Common myeloid progenitor, CD34-positive (primary cell): ENCODE measurements around the gene DRAM2.
A peak's percentile ranks its signal among the peaks of the same experiment; 100 is the strongest.

Experiments used
- CTCF ChIA-PET: fragments of 350-600 bp; sonication (Branson Sonifier 250); formaldehyde crosslinking; loops from one replicate; lab custom pipeline; 2021; ENCODE audit warnings: antibody characterized with exemption; lab: Charles Lee
- POLR2A ChIA-PET: fragments of 350-600 bp; sonication (Branson Sonifier 250); formaldehyde crosslinking; loops from one replicate; lab custom pipeline; 2021; ENCODE audit warnings: antibody characterized with exemption; lab: Charles Lee
- DNase-seq, 3 donors: peaks; one replicate each; pipeline versions ENCODE4 v3.0.0 to v3.0.0-alpha.2; 2013
- H3K27ac ChIP-seq, 2 experiments: 1 replicate in 1 of 2; 2 replicates in 1 of 2; pipeline ENCODE4 v1.7.0; 2013; ENCODE audit warnings: inconsistent platforms in 2 of 2, low read length in 2 of 2, mild to moderate bottlenecking in 2 of 2, low read depth in 1 of 2, moderate library complexity in 1 of 2; ENCODE audit not compliant: severe bottlenecking in 2 of 2, insufficient read depth in 1 of 2, poor library complexity in 1 of 2
- H3K27me3 ChIP-seq, 5 experiments: replicated peaks in 2 of 5; 1 replicate in 3 of 5; 2 replicates in 2 of 5; pipeline versions ENCODE4 v1.6.1 to v1.7.0; 2013; ENCODE audit warnings: low read length in 4 of 5, mild to moderate bottlenecking in 2 of 5, moderate library complexity in 2 of 5, inconsistent platforms in 1 of 5; ENCODE audit not compliant: insufficient read depth in 5 of 5, control insufficient read depth in 4 of 5
- H3K36me3 ChIP-seq, 4 experiments: 1 replicate in 2 of 4; 2 replicates in 2 of 4; pipeline versions ENCODE4 v1.6.1 to v1.7.0; 2013; ENCODE audit warnings: low read length in 3 of 4, control low read depth in 1 of 4, mild to moderate bottlenecking in 1 of 4; ENCODE audit not compliant: control insufficient read depth in 4 of 4, insufficient read depth in 4 of 4
- H3K4me1 ChIP-seq, 4 experiments: 1 replicate in 3 of 4; 2 replicates in 1 of 4; pipeline versions ENCODE4 v1.6.1 to v1.7.1; 2013; ENCODE audit warnings: low read length in 3 of 4, mild to moderate bottlenecking in 3 of 4, control low read depth in 1 of 4, inconsistent platforms in 1 of 4, moderate library complexity in 1 of 4; ENCODE audit not compliant: control insufficient read depth in 4 of 4, insufficient read depth in 4 of 4; ENCODE audit errors: control extremely low read depth in 1 of 4
- H3K4me3 ChIP-seq, 7 experiments: 1 replicate in 4 of 7; 2 replicates in 3 of 7; pipeline versions ENCODE4 v1.5.1 to v1.7.0; 2013; ENCODE audit warnings: mild to moderate bottlenecking in 7 of 7, low read length in 6 of 7, moderate library complexity in 6 of 7, inconsistent platforms in 2 of 7, low read depth in 2 of 7, control low read depth in 1 of 7; ENCODE audit not compliant: insufficient read depth in 4 of 7, control insufficient read depth in 1 of 7; ENCODE audit errors: extremely low read depth in 1 of 7
- H3K9me3 ChIP-seq, 5 experiments: 1 replicate in 4 of 5; 2 replicates in 1 of 5; pipeline versions ENCODE4 v1.6.1 to v1.7.1; 2013; ENCODE audit warnings: low read length in 4 of 5, mild to moderate bottlenecking in 2 of 5, inconsistent platforms in 1 of 5, low read depth in 1 of 5, moderate library complexity in 1 of 5; ENCODE audit not compliant: control insufficient read depth in 4 of 5, insufficient read depth in 2 of 5; ENCODE audit errors: control extremely low read depth in 1 of 5
- WGBS: methylation state at CpG from one replicate; pipeline ENCODE4 v1.1.5; 2013; ENCODE audit not compliant: insufficient coverage; 5-methylcytosine and 5-hydroxymethylcytosine counted together

DRAM2 gene

DNA sequence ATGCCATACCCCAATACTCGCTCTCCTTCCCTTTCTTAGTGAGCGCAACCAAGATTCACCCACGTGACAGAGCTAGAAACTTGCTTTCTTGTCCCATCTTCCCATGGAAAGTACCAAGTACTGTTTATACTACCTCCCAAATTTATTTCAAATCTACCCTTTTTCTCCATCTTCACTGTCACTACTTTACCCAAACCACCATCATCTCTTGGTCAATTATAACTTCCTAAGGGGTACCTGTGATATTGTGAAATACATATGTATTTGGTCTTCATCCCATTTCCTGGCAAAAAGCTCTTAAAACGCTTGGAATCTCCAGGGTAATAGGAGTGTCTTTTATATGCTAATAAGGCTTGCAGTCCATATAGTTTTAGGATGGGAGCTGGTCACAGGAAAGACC is 8.2 kb downstream of the DRAM2 start:
- ChIA-PET POLR2A (no interaction called here), CTCF (no interaction called here)
- Histone ChIP-seq H3K9me3 (no peaks in the 10 kb centered on the region), H3K27ac (no peak overlapping the region), H3K27me3 (no peaks in the 10 kb centered on the region), H3K36me3 (peaks cover under 1 to 14% (median 8%) of the 10 kb centered on the region in 4 experiments), H3K4me3 (no peak overlapping the region), H3K4me1 (peaks cover 3 to 39% (median 12%) of the 10 kb centered on the region in 4 experiments)
- WGBS = 100% methylated on average over 4 of the region's 4 CpGs
- DNase-seq = no peak

DNA sequence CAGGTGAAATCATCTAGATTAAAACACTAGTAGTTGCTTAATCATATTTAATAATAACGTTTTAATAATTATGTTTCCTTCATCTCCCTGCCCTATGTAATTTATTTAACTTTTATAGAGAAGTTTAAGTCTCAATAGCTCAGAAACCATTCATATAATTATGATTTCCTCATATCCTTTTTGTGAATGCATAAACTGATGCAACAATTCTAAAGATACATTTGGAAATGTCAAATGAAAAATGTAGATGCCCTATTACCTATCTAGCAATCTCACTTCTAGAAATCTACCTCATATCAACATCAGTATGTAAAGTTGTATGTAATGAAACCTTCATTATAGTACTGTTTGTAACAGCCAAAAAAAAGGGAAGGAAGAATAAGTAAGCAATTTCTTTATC is 10.5 kb downstream of the DRAM2 start:
- peaks cover 11 to 22% (median 15%) of the 10 kb centered on the region in 4 experiments for H3K36me3 ChIP-seq
- no CpG with 5 or more reads among the region's 1 CpG for WGBS
- ChIA-PET CTCF (no interaction called here), POLR2A (no interaction called here)
- H3K27me3 ChIP-seq = no peaks in the 10 kb centered on the region
- no peak overlapping the region for H3K27ac ChIP-seq
- H3K4me3 ChIP-seq = no peak overlapping the region
- H3K9me3 ChIP-seq = no peaks in the 10 kb centered on the region
- DNase-seq = no peak
- peaks cover 3 to 34% (median 12%) of the 10 kb centered on the region in 4 experiments for H3K4me1 ChIP-seq

DNA sequence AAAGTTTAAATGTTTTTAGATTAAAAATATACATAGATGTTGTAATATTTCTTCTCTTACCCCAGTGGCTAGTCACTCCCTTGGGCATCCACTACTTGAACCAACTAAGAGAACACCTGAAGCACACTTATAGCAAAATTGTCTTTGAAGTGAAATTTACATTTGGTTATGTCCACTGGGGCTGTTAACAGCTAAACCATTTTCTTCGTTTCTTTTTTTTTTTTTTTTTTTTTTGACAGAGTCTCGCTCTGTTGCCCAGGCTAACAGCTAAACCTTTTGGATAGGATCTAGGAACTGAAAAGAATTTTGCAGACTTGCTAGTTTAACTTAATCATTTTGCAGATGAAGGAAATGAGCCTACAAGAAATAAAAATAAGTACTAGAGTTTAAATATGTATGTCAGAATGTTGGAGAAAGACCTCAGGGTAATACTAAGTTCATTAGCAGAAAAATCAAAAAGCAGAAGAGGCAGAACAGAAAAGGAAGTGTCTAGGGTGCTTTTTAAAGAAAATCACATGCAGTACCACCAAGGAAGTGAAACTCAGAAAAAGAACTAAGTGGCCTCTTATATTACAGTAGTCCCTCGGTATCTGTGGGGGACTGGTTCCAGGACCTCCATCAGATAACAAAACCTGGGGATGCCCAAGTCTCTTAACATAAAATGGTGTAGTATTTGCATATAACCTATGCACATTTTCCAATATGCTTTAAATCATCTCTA is 11.8 kb downstream of the DRAM2 start:
- no peaks in the 10 kb centered on the region for H3K9me3 ChIP-seq
- H3K4me1 ChIP-seq = peaks cover 2 to 32% (median 10%) of the 10 kb centered on the region in 4 experiments
- H3K36me3 ChIP-seq = peaks cover 19 to 34% (median 23%) of the 10 kb centered on the region in 4 experiments
- ChIA-PET CTCF (no interaction called here), POLR2A (interaction anchor here (0.6 kb wide), 1 partner anchor 75 kb away, joined by 3 read pairs; no protein-coding TSS in a partner anchor)
- peak; percentile 11 to 46 (median 27) for DNase-seq
- 83% methylated on average over 1 of the region's 3 CpGs for WGBS
- H3K27me3 ChIP-seq = no peaks in the 10 kb centered on the region
- peak overlapping the region in 1 of 2 experiments; percentile 2 for H3K27ac ChIP-seq
- no peak overlapping the region for H3K4me3 ChIP-seq

DNA sequence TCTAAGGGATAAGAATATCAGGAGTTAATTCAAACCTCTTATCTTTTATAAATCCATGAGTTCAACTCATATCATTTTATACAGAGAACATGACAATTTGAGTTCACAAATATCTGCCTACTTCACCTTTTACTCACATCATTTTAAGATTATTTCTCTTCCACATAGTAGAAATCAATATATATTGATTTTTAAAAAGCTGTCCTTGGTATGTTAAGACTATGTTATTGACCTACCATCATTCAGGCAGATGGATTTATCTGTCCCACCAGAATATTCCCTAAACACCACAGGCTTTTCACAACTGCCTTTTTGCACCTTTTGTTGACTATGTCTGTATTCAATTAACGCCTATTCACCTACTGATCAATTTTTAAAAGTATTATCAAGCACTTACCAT is 13.5 kb downstream of the DRAM2 start:
- DNase-seq = no peak
- WGBS = 88% methylated on average over 1 of the region's 1 CpG
- POLR2A ChIA-PET = no interaction called here
- CTCF ChIA-PET = no interaction called here
- Histone ChIP-seq H3K27ac (no peak overlapping the region), H3K4me3 (no peak overlapping the region), H3K9me3 (no peaks in the 10 kb centered on the region), H3K36me3 (peaks cover 19 to 35% (median 23%) of the 10 kb centered on the region in 4 experiments), H3K27me3 (no peaks in the 10 kb centered on the region), H3K4me1 (peaks cover 2 to 30% (median 8%) of the 10 kb centered on the region in 4 experiments)

DNA sequence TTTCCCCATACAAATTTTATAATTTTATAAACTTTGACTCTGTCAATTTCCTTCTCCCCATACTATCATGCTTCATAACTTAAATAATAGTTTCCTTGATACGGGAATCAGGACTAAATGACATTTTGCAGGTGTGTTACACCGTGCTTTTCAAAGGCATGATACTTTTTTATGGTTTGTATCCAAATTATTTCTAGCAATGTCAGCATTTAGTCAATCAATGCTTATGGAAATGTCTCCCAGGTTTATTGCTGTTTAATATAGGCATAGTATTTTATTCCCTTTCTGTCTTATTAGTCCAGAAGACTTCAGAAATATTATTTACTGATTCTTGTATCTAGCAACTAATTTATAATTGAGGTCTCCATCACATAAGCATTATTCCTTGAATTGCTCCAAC is 23.4 kb downstream of the DRAM2 start:
- Histone ChIP-seq H3K36me3 (peaks cover 6 to 29% (median 15%) of the 10 kb centered on the region in 4 experiments), H3K4me1 (no peaks in the 10 kb centered on the region), H3K27me3 (no peaks in the 10 kb centered on the region), H3K27ac (no peak overlapping the region), H3K9me3 (no peaks in the 10 kb centered on the region), H3K4me3 (no peak overlapping the region)
- no peak for DNase-seq
- 94% methylated on average over 2 of the region's 2 CpGs for WGBS
- ChIA-PET CTCF (no interaction called here), POLR2A (no interaction called here)

DNA sequence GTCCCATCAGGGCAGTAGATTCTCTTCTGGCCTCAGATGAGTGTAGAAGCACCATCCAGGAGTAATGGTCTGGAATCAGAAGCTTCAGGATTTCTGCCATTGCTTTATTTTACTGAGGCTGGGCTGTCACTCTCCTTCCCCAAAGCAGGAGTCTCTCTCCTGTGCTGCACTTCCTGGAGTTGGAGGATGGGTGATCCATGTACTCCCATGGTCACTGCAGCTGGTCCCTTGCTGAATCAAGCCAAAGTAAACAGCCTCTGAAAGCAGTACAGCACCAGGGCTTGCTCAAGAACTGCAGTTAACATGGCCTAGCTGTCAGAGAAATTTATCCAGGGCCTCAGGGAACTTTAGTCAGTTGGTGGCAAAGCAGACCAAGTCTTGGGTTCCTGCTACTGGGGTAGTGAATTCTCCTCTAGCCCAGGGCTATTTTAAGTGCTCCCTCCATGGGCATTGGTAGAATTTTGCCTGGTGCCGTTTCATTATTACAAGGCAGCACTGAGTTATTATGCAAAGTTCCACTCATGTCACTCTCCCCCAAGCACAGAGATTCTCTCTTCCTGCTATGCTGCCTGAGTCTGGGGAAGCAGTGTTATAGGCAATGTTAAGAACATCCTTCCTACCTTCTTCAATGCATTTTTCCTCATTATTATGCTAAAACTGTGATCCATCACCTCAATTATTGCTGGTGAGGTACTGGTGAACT is 29.5 kb downstream of the DRAM2 start:
- no peak for DNase-seq
- CTCF ChIA-PET = no interaction called here
- Histone ChIP-seq H3K9me3 (peaks cover 2 to 20% (median 4%) of the 10 kb centered on the region in 5 experiments), H3K27me3 (no peaks in the 10 kb centered on the region), H3K36me3 (peaks cover 0 to 6% (median 1%) of the 10 kb centered on the region in 4 experiments), H3K4me3 (no peak overlapping the region), H3K4me1 (no peaks in the 10 kb centered on the region), H3K27ac (no peak overlapping the region)
- POLR2A ChIA-PET = no interaction called here
- no CpG with 5 or more reads among the region's 1 CpG for WGBS

DNA sequence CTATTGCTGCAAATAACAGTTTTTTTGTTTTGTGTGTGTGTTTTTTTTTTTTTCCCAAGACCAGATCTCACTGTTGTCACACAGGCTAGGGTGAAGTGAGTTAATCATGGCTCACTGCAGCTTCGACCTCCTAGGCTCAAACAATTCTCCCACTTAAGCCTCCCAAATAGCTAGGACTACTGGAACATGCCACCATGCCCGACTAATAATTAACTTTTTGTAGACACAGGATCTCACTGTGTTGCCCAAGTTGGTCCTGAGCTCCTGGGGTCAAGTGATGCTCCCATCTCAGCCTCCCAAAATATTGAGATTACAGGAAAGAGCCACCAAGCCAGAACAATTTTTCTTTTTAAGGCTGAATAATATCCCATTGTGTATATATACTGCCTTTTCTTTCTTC is 34.9 kb downstream of the DRAM2 start:
- POLR2A ChIA-PET = no interaction called here
- peaks cover 0 to 4% (median 0%) of the 10 kb centered on the region in 4 experiments for H3K4me1 ChIP-seq
- 100% methylated on average over 2 of the region's 2 CpGs for WGBS
- no peaks in the 10 kb centered on the region for H3K36me3 ChIP-seq
- no peak for DNase-seq
- no peak overlapping the region for H3K27ac ChIP-seq
- peaks cover 0 to 28% (median 4%) of the 10 kb centered on the region in 5 experiments for H3K9me3 ChIP-seq
- H3K4me3 ChIP-seq = no peak overlapping the region
- CTCF ChIA-PET = no interaction called here
- H3K27me3 ChIP-seq = no peaks in the 10 kb centered on the region
